Measurements from ENCODE around the gene GMPR.

DNA sequence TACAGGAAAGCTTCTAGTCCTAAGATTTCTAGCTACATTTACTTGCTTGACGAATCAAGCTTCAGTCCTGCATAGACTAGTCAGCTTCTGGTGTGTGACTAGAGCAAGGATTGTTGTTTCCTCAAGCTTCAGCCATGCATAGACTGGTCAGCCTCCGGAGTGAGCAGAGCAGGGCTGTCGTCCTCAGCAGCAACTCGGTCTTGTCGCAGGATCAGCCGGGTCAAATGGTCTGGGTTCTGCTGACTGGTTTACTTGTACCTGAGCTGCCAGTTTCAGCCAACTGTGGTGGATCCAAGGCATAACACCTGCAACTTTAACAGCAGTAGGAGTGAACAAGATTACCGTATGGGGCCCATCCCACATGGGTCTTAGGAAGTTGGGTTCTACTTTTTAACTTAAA lies 10.8 kb upstream of the GMPR start:
- TF ChIP-seq, protein P1, sequence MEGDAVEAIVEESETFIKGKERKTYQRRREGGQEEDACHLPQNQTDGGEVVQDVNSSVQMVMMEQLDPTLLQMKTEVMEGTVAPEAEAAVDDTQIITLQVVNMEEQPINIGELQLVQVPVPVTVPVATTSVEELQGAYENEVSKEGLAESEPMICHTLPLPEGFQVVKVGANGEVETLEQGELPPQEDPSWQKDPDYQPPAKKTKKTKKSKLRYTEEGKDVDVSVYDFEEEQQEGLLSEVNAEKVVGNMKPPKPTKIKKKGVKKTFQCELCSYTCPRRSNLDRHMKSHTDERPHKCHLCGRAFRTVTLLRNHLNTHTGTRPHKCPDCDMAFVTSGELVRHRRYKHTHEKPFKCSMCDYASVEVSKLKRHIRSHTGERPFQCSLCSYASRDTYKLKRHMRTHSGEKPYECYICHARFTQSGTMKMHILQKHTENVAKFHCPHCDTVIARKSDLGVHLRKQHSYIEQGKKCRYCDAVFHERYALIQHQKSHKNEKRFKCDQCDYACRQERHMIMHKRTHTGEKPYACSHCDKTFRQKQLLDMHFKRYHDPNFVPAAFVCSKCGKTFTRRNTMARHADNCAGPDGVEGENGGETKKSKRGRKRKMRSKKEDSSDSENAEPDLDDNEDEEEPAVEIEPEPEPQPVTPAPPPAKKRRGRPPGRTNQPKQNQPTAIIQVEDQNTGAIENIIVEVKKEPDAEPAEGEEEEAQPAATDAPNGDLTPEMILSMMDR (IDR thresholded peaks at IDR 0.05 in 8 of 11, conservative IDR thresholded peaks at IDR 0.05 in 3 of 11): no peak
- no peak for TF ChIP-seq POLR2A (IDR thresholded peaks at IDR 0.05)
- TF ChIP-seq POLR2AphosphoS5 (IDR thresholded peaks at IDR 0.05): no peak
